ENCODE data around the gene UNC5C.
A peak's percentile ranks its signal among the peaks of the same experiment; 100 is the strongest.

UNC5C gene

DNA sequence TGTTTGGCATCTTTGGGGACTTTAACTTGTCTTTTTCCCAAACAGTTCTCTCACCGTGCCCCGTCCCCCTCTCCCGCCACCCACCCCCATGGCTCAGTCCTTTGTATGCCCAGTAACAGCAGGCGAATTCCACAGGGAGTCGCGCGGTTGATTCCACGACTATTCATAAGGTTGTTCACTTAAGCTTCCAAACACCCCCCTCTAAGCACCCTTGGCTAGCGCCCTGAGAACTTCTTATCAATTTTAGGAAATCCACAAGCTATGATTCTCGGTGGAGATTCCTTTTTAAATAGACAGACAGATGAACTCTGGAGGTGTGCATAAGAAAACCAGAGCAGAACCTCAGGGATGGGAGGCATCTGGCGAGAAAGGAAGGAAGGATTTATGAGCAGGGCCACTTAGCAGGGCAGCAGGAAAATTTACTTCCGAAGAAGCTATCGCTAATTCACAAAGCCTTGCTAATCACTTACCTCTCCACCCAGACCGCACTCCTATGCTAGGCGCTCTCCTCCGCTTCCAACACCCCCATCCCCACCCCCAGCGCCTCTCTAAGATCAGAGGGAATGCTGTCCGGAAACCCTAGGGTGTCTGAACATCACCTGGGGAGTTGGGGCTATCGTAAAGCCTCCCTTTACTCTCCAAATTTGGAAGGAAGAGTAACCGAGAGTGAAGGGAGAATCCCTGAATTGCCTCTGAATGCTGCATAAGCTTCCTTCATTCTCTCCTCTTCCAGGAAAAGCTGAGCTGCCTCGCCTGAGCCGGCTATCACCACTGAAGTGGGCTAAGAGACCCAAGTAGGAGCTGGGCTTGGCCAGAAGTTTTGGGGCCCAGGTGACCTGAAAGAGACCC lies 1.7 kb downstream of the UNC5C start:
- Histone ChIP-seq H3K27me3 (ENCODE audit: control insufficient read depth in 1 of 2, insufficient read depth in 2 of 2, low read length in 2 of 2) (peaks cover 4 to 21% of the 10 kb centered on the region in 2 donors), H3K9ac (ENCODE audit: low read depth in 1 of 2, low read length in 2 of 2) (peak overlapping the region in 1 of 2 donors; percentile 32), H3K4me1 (ENCODE audit: control insufficient read depth in 1 of 2, insufficient read depth in 2 of 2, low read length in 2 of 2) (no peaks in the 10 kb centered on the region), H3K4me3 (ENCODE audit: low read depth in 1 of 2, low read length in 2 of 2) (peak overlapping the region; percentile 56 to 66), H3K9me3 (ENCODE audit: control insufficient read depth in 1 of 2, low read length in 2 of 2) (no peaks in the 10 kb centered on the region), H3K36me3 (ENCODE audit: control insufficient read depth in 1 of 2, insufficient read depth in 2 of 2, low read length in 2 of 2) (no peaks in the 10 kb centered on the region), H3K27ac (ENCODE audit: low read depth, low read length) (no peak overlapping the region)

DNA sequence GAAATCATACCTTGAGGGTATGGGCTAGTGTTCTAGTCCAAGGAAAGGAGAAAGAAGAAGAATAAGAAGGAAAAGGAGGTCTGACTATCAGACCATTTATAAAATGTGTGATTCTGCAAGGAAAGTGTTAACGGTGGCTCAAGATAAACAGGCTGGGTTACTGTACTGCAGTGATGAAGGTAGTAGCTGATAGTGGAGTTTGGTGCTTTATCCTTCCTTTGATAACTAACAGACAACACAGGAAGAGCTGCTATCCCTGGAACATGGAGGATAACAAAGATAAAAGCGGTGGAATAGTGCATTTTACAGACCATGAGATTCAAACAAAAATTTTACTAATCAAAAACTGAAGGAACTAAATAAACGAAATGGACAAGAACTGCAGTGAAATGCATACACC lies 2.6 kb downstream of the UNC5C start:
- H3K9ac ChIP-seq (ENCODE audit: low read depth in 1 of 2, low read length in 2 of 2) = no peak overlapping the region
- no peaks in the 10 kb centered on the region for H3K36me3 ChIP-seq (ENCODE audit: control insufficient read depth in 1 of 2, insufficient read depth in 2 of 2, low read length in 2 of 2)
- H3K4me1 ChIP-seq (ENCODE audit: control insufficient read depth in 1 of 2, insufficient read depth in 2 of 2, low read length in 2 of 2) = no peaks in the 10 kb centered on the region
- H3K9me3 ChIP-seq (ENCODE audit: control insufficient read depth in 1 of 2, low read length in 2 of 2) = no peaks in the 10 kb centered on the region
- no peak overlapping the region for H3K27ac ChIP-seq (ENCODE audit: low read depth, low read length)
- peaks cover 4 to 16% of the 10 kb centered on the region in 2 donors for H3K27me3 ChIP-seq (ENCODE audit: control insufficient read depth in 1 of 2, insufficient read depth in 2 of 2, low read length in 2 of 2)
- peak overlapping the region in 1 of 2 donors; percentile 66 for H3K4me3 ChIP-seq (ENCODE audit: low read depth in 1 of 2, low read length in 2 of 2)

DNA sequence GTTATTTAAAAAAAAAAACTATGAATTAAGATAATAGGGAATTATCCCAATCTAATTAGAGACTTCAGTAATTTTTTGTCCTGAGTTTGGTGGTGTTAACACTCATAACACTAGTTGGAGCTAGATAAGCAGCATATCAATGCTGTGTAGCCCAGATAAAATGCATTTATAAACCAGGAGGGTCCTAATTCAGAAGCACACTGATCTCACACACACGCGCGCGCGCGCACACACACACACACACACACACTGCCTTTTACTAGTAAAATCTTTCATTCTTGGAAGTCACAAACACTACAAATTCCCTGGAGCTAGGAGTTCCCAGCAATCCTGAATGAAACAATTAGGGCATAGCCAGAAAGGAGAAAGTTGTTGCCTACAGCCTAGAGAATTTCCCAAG lies 3.2 kb downstream of the UNC5C start:
- Histone ChIP-seq H3K9me3 (ENCODE audit: control insufficient read depth in 1 of 2, low read length in 2 of 2) (no peaks in the 10 kb centered on the region), H3K4me1 (ENCODE audit: control insufficient read depth in 1 of 2, insufficient read depth in 2 of 2, low read length in 2 of 2) (no peaks in the 10 kb centered on the region), H3K27ac (ENCODE audit: low read depth, low read length) (no peak overlapping the region), H3K27me3 (ENCODE audit: control insufficient read depth in 1 of 2, insufficient read depth in 2 of 2, low read length in 2 of 2) (peaks cover 4 to 14% of the 10 kb centered on the region in 2 donors), H3K4me3 (ENCODE audit: low read depth in 1 of 2, low read length in 2 of 2) (peak overlapping the region in 1 of 2 donors; percentile 19), H3K36me3 (ENCODE audit: control insufficient read depth in 1 of 2, insufficient read depth in 2 of 2, low read length in 2 of 2) (no peaks in the 10 kb centered on the region), H3K9ac (ENCODE audit: low read depth in 1 of 2, low read length in 2 of 2) (no peak overlapping the region)

DNA sequence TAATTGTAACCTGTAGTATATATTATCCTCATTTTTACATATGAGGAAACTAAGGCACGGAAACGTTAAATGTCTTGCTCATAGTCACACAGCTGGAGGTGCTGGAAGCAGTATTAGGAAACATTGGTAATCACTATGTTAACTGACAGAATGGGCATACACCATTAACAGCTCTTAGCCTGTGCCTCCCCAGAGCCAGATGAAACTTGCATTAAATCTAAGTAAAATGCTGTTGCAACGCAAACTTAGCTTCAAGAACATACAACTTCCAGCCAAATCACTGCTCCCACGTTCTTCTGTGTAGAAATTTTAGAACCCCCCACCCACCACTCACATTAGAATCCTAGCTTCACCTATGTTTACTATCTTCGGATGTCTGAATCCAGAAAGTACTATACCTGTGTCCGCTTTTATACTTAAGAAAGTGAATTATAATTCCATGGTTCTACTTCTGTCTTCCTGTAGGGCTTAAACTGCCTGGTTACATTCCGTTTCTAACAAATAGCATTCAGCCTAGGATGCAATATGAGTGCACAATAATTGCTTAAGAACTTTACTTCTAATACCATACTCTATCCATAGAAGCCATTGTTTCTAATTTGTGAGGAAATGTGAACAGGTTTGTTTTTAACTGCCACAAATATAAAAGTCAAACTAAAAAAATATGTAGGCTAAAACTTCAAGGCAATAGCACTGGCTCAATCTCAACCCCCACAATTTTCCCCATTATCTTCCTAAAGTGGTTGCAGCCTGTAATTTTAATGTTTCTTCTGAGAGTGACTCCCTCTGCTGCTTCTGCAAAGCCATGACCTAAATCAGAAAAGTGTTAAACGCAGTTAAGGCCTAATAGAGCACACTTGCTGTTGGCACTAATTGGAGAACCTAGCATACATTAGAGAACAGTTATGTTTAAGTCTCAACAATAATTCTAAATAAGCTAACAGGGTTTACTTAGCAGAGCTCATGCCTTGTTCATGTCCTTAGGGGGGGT lies 4.4 kb downstream of the UNC5C start:
- Histone ChIP-seq H3K4me1 (ENCODE audit: control insufficient read depth in 1 of 2, insufficient read depth in 2 of 2, low read length in 2 of 2) (no peaks in the 10 kb centered on the region), H3K9me3 (ENCODE audit: control insufficient read depth in 1 of 2, low read length in 2 of 2) (no peaks in the 10 kb centered on the region), H3K36me3 (ENCODE audit: control insufficient read depth in 1 of 2, insufficient read depth in 2 of 2, low read length in 2 of 2) (no peaks in the 10 kb centered on the region), H3K27me3 (ENCODE audit: control insufficient read depth in 1 of 2, insufficient read depth in 2 of 2, low read length in 2 of 2) (peaks cover 4 to 8% of the 10 kb centered on the region in 2 donors), H3K4me3 (ENCODE audit: low read depth in 1 of 2, low read length in 2 of 2) (peak overlapping the region in 1 of 2 donors; percentile 3), H3K27ac (ENCODE audit: low read depth, low read length) (no peak overlapping the region), H3K9ac (ENCODE audit: low read depth in 1 of 2, low read length in 2 of 2) (no peak overlapping the region)

DNA sequence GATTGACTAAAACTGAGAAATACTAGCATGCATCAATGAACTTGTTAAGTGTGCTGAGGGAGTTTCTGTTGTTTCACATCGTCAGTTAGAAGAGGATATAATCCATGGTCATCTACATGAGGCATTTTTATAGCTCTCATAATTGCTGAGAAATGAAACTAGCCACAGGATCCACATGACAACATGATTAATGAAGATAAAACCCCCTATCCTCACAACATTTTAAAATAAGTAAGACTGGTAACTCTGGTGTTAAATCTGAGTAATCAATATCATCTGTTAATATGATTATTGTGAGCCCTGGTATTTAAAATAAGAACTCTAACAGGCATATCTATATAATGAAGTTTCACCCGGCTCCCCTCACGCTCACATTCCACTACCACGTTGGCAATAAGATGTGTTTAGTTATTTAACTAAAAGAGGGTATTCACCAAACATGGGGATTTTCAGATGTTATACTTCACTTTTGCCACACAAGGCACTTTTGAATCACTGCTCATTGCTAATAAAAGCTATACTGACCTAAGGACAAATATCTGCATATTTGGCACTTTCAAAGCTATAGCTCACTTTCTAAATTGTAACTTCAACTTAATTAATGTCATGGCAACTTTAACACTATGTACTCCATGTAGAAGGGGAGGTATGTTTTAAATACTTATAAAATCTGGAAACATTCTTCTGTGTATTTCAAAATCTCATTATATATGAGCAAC lies 6.7 kb downstream of the UNC5C start:
- H3K9ac ChIP-seq (ENCODE audit: low read depth in 1 of 2, low read length in 2 of 2) = no peak overlapping the region
- H3K4me1 ChIP-seq (ENCODE audit: control insufficient read depth in 1 of 2, insufficient read depth in 2 of 2, low read length in 2 of 2) = no peaks in the 10 kb centered on the region
- no peaks in the 10 kb centered on the region for H3K36me3 ChIP-seq (ENCODE audit: control insufficient read depth in 1 of 2, insufficient read depth in 2 of 2, low read length in 2 of 2)
- no peaks in the 10 kb centered on the region for H3K9me3 ChIP-seq (ENCODE audit: control insufficient read depth in 1 of 2, low read length in 2 of 2)
- H3K27ac ChIP-seq (ENCODE audit: low read depth, low read length) = no peak overlapping the region
- peaks cover 0 to 3% of the 10 kb centered on the region in 2 donors for H3K27me3 ChIP-seq (ENCODE audit: control insufficient read depth in 1 of 2, insufficient read depth in 2 of 2, low read length in 2 of 2)
- H3K4me3 ChIP-seq (ENCODE audit: low read depth in 1 of 2, low read length in 2 of 2) = no peak overlapping the region

DNA sequence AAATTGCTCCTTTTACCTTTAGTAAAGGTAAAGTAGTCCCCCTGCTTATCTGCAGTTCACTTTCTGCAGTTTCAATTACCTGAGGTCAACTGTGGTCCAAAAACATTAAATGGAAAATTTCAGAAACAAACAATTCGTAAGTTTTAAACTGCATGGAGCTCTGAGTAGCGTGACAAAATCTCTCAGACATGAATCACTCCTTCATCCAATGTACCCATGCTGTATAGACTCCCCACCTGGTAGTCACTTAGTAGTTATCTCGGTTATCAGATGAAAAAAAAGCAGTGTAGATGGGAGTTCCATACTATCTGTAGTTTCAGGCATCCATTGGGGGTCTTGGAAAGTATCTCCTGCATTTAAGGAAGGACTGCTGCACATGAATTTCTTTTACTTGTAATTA lies 7.7 kb downstream of the UNC5C start:
- H3K9me3 ChIP-seq (ENCODE audit: control insufficient read depth in 1 of 2, low read length in 2 of 2) = no peaks in the 10 kb centered on the region
- H3K27ac ChIP-seq (ENCODE audit: low read depth, low read length) = no peak overlapping the region
- H3K36me3 ChIP-seq (ENCODE audit: control insufficient read depth in 1 of 2, insufficient read depth in 2 of 2, low read length in 2 of 2) = no peaks in the 10 kb centered on the region
- H3K4me1 ChIP-seq (ENCODE audit: control insufficient read depth in 1 of 2, insufficient read depth in 2 of 2, low read length in 2 of 2) = no peaks in the 10 kb centered on the region
- no peak overlapping the region for H3K4me3 ChIP-seq (ENCODE audit: low read depth in 1 of 2, low read length in 2 of 2)
- no peak overlapping the region for H3K9ac ChIP-seq (ENCODE audit: low read depth in 1 of 2, low read length in 2 of 2)
- no peaks in the 10 kb centered on the region for H3K27me3 ChIP-seq (ENCODE audit: control insufficient read depth in 1 of 2, insufficient read depth in 2 of 2, low read length in 2 of 2)

DNA sequence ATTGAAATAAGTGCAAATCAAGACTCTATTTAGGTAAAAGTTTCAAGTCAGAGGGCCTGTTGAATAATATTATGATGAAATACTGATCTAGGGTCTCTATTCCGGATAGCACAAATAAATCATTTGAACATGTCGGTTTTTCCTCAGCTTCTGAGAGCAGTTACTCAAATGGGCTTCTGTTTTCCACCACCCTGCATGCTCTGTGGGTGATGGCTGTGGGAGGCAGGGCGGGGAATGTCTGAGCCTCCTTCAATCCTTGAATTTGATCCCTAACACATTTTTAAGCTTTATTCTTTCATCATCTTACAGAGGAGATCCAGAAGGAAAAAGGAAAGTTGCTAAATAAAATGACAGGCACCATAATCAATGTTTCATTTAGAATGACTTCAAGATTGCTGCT lies 8.5 kb downstream of the UNC5C start:
- Histone ChIP-seq H3K27me3 (ENCODE audit: control insufficient read depth in 1 of 2, insufficient read depth in 2 of 2, low read length in 2 of 2) (no peaks in the 10 kb centered on the region), H3K36me3 (ENCODE audit: control insufficient read depth in 1 of 2, insufficient read depth in 2 of 2, low read length in 2 of 2) (no peaks in the 10 kb centered on the region), H3K27ac (ENCODE audit: low read depth, low read length) (no peak overlapping the region), H3K9ac (ENCODE audit: low read depth in 1 of 2, low read length in 2 of 2) (no peak overlapping the region), H3K9me3 (ENCODE audit: control insufficient read depth in 1 of 2, low read length in 2 of 2) (no peaks in the 10 kb centered on the region), H3K4me3 (ENCODE audit: low read depth in 1 of 2, low read length in 2 of 2) (no peak overlapping the region), H3K4me1 (ENCODE audit: control insufficient read depth in 1 of 2, insufficient read depth in 2 of 2, low read length in 2 of 2) (no peaks in the 10 kb centered on the region)

DNA sequence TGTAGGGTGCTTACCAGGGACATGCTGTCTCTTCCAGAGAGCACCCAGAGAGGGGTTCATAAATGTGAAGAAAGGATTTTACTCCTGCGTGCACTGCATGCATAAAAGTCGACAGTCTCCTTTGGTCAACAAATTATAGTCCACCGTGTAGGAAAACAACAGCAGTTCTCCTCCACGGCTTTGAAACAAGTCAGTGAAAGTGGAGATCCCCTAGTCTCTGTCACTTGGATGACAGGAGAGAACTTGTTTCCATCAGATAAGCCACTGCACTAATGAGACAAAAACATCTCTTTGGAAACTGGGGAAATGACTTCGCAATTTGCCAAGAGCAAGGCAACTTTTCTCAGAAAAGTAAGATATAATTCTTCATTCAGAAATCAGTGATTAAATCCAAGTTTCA lies 9.7 kb downstream of the UNC5C start:
- H3K27ac ChIP-seq (ENCODE audit: low read depth, low read length) = no peak overlapping the region
- H3K9me3 ChIP-seq (ENCODE audit: control insufficient read depth in 1 of 2, low read length in 2 of 2) = no peaks in the 10 kb centered on the region
- no peaks in the 10 kb centered on the region for H3K36me3 ChIP-seq (ENCODE audit: control insufficient read depth in 1 of 2, insufficient read depth in 2 of 2, low read length in 2 of 2)
- no peaks in the 10 kb centered on the region for H3K27me3 ChIP-seq (ENCODE audit: control insufficient read depth in 1 of 2, insufficient read depth in 2 of 2, low read length in 2 of 2)
- no peak overlapping the region for H3K4me3 ChIP-seq (ENCODE audit: low read depth in 1 of 2, low read length in 2 of 2)
- H3K4me1 ChIP-seq (ENCODE audit: control insufficient read depth in 1 of 2, insufficient read depth in 2 of 2, low read length in 2 of 2) = no peaks in the 10 kb centered on the region
- no peak overlapping the region for H3K9ac ChIP-seq (ENCODE audit: low read depth in 1 of 2, low read length in 2 of 2)

DNA sequence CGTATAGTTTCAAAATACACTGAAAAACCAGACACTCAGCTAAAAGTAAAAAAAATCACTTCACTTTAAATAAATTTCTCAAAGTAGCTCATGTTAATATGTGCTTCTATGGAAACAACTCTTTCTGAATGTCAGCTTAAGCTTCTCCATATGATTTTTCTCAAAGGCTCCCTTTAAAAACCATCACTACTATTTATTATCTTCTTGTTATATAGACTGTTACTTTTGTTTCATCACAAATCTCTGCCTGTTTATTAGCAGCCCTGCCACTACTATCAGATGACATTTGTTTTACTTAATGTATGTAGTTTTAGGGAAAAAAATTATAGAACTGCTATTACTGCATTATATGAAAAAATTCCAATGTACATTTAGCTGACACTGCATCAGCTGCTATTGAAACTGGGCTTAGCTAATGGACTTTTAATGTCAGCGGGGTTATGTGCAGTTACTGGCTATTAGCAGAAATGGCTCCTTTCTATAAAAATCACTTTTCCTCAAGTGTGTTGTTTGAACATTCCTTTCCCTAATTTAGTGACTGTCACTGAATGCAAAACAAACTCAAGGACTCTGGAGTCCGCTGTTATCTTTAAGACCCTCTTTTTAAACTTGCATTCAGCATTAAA lies 10.8 kb downstream of the UNC5C start:
- H3K9ac ChIP-seq (ENCODE audit: low read depth in 1 of 2, low read length in 2 of 2) = no peak overlapping the region
- H3K4me1 ChIP-seq (ENCODE audit: control insufficient read depth in 1 of 2, insufficient read depth in 2 of 2, low read length in 2 of 2) = no peaks in the 10 kb centered on the region
- no peak overlapping the region for H3K27ac ChIP-seq (ENCODE audit: low read depth, low read length)
- H3K27me3 ChIP-seq (ENCODE audit: control insufficient read depth in 1 of 2, insufficient read depth in 2 of 2, low read length in 2 of 2) = no peaks in the 10 kb centered on the region
- no peaks in the 10 kb centered on the region for H3K36me3 ChIP-seq (ENCODE audit: control insufficient read depth in 1 of 2, insufficient read depth in 2 of 2, low read length in 2 of 2)
- no peaks in the 10 kb centered on the region for H3K9me3 ChIP-seq (ENCODE audit: control insufficient read depth in 1 of 2, low read length in 2 of 2)
- no peak overlapping the region for H3K4me3 ChIP-seq (ENCODE audit: low read depth in 1 of 2, low read length in 2 of 2)

All from duodenal mucosa (tissue), 2 donors.